HG03097 (cell line): Measurements from ENCODE around the gene GEMIN5.
A peak's percentile ranks its signal among the peaks of the same experiment; 100 is the strongest.

Source experiments
- ATAC-seq: cut with Tn5 transposase; IDR thresholded peaks from one replicate; pipeline ENCODE4 v1.9.1; 2021; ENCODE audit not compliant: unreplicated experiment, low FRiP score

Gene GEMIN5

DNA sequence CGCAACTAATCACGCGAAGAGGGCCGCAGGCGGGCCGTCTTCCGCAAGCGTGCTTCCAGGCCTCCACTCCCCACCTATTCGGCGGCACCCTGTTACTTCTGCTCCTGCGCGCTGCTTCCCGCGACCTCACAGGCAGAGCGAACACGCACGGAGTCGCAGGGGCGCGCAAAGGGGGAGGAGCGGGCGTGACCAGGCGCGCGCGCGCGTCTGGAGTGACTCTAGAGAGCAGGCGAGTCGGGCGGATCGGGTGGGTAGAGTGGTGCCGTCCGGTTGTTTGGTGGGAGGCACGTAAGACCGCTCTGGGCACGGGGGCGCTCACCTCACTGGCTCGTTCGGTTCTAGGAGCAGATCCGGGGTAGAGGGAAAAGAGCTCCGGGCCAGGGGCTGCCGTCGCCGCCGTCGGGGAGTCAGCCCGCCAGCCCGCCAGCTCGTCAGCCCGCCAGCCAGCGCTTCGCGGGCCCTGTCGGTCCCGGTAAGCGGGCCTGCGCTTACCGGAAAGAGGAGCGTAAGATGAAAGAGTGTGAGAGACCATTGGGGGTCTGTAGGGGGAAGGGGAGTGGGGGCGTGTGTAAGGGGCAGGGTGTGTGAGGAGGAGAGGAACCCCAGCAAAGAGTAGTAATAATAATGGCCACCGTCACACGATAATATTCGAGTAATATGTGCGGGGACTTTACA lies 79.6 kb downstream of the GEMIN5 start, which contains the start of gene CNOT8:
TSS of gene CNOT8 (plus strand) at position 331 of the 675 bp plus-strand sequence. CDS start 4,652 bp downstream, outside the sequence.
- peak; percentile 81 for ATAC-seq

DNA sequence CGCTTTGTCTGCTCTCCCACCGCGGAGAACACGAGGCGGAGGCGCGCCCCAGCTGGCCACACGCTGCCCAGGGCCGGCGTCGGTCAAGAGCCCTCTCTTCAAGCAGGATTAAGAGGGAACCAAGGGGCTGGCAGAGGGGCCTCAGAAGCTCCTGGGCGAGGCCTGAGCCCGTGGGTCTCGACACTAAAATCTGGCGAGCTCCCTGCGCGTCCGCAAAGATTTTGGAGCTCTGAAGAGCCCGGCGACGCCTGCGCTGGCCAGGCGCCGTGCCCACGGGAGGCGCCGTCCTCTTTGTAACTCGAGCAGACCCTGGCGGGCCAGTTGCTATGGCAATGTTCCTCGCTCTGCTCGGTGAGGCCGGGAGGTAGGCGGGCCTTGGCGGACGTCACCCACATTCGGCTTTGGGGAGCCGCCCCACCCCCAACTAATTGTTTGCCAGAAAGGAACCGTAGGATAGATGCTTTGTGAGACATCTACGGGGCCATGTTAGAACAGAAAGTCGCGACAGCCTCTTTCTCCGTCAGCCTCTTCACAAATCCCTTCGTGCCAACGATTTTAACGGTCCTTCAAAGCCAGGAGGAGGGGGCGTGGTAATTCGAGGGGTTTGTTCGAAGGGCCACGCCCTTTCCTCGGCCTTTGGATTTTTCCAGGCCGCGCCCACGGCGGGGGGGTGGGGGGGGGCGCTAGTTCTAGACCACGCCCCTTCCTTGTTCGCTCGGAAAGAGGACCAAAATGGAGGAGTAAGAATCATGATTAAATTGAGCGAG lies 80.3 kb downstream of the GEMIN5 start:
- peak; percentile 52 for ATAC-seq

GRCh38 chr5:154851351-154851750 lies 86.7 kb downstream of the GEMIN5 start:
- no peak for ATAC-seq

DNA sequence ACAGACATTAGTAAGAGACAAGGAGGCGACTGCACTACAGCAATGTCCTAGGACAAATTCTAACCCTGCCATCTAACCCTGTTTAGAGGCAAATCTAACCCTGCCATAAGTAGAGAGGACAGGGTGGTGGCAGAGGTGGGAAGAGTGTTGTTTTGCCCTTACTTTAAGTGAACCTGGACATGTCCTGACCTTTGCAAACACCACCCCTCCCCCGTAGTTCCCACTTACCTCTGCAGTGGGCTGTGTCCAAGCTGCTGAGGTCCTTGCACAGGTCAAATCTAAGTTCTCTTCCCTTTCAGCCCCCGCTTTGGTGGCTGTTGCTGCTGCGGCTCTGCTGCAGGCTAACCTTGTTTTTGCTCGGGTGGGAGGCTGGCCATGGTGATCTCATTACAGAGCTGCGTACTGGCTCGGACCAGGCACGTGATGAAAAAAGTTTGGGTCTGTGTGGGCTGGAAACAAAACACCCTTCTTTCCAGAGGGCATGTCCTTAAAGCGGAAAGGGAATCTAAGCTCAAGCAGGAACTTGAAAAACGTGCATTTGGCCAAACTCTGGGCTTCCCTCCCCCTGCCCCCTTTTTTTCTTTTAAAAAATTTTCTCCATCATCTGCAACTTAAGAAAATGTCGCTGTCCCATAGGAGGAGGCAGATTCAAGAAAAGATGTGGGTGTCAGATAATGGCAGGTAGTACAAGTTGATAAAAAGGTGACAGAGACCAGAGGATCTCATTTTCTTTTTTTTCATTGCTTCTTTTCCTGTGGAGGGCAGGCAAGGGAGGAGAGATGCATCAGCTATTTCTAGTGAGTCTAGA lies 87.6 kb downstream of the GEMIN5 start, which contains the start of gene FAXDC2:
TSS of gene FAXDC2 (minus strand) at position 349 of the 808 bp plus-strand sequence. CDS start 12,425 bp downstream, outside the sequence.
- ATAC-seq, result no peak

GRCh38 chr5:154849791-154850201 lies 88.2 kb downstream of the GEMIN5 start:
- no peak for ATAC-seq

DNA sequence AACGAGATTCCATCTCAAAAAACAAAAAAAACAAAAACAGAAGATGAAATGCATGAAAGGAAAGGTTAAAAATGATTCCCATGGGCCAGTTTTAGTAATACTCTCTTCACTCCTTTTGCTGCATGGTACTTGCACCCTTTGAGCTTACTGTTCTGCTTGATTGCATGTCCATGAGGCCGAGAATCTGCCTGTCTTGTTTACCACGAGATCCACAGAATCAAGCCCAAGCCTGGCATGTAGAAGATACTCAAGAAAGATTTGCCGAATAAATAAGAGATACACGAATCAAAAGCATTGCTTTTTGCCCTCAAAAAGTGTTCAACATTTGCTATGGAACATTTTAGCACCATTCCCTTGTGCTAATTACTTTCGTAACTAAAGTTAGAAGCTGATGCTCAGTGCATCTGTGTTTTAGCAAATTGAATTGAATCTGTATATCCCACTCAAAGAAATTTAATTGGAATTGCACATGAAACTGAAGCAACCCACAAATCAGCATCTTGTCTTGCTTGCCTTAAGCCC lies 88.7 kb downstream of the GEMIN5 start:
- no peak for ATAC-seq

DNA sequence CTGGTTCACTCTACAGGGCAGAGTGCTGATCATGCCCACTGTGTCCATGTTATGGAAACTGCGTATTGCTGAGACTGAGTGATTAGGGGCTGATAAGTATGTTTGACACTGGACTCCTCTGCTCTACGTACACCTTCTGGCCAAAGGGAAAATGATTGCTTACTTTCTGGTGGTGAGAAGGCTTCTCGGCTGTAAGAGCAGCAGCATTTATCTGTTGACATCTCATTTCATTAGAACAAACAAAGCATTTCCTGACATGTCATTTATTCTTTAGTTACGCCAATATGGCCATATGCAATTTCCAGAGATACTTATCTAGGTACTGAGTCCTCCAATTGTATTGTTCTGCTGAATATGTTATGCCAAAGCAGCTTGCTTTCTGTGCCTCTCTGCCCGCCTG lies 93.2 kb downstream of the GEMIN5 start:
- ATAC-seq, result no peak

- no peak for ATAC-seq
Observed at GRCh38 chr5:154842689-154843530, 95.1 kb downstream of the GEMIN5 start.

DNA sequence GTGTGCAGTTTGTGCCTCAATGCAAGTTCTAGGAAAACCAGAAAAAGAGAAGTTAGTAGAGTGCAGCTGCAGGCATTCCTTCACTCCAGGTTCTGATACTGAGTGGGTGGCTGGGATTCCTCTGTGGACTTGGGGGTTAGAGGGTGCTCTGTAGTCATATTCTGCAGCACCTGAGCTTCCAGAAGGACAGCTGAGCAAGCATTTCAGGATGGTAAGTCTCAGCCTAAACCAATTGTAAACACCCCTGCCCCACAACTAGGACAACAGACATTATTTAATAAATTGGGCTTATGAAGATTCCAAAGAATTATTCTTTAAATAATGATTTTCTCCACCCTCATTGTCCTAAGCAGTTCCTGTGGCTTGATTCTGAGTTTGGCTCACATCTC lies 96.7 kb downstream of the GEMIN5 start:
- no peak for ATAC-seq

GRCh38 chr5:154840435-154841272 lies 97.4 kb downstream of the GEMIN5 start:
- no peak for ATAC-seq
